Karpas-422 (cell line): ENCODE data around the gene FLYWCH1. TPM values are rescaled to one million over a fixed set of nuclear protein-coding genes. Genes with fewer than 3 reads are reported as not detected.

Source experiments
- DNase-seq: peaks from one replicate; pipeline ENCODE4 v3.0.0-alpha.2; 2015
- H2AFZ ChIP-seq: fragments of 200-600 bp; sonication (generic); 2 replicates; pipeline ENCODE4 v1.6.1; 2014; ENCODE audit warnings: antibody characterized with exemption, low read length, mixed read lengths
- H3K27ac ChIP-seq: fragments of 200-600 bp; sonication (generic); 2 replicates; pipeline ENCODE4 v1.5.1; 2014; ENCODE audit warnings: mild to moderate bottlenecking, low read length, moderate library complexity
- H3K27me3 ChIP-seq: fragments of 200-600 bp; sonication (generic); 2 replicates; pipeline ENCODE4 v1.6.1; 2014; ENCODE audit warnings: low read length, mixed read lengths
- H3K36me3 ChIP-seq: fragments of 200-600 bp; sonication (generic); 2 replicates; pipeline ENCODE4 v1.6.1; 2014; ENCODE audit warnings: low read length, mixed read lengths; ENCODE audit not compliant: insufficient read depth
- H3K4me1 ChIP-seq: fragments of 200-600 bp; sonication (generic); 2 replicates; pipeline ENCODE4 v1.6.1; 2014; ENCODE audit warnings: mild to moderate bottlenecking, low read length, mixed read lengths
- H3K4me2 ChIP-seq: fragments of 200-600 bp; sonication (generic); 2 replicates; pipeline ENCODE4 v1.6.1; 2014; ENCODE audit warnings: low read length, low read depth, mild to moderate bottlenecking; ENCODE audit not compliant: poor library complexity, severe bottlenecking
- H3K4me3 ChIP-seq: fragments of 200-600 bp; sonication (generic); 2 replicates; pipeline ENCODE4 v1.5.1; 2014; ENCODE audit warnings: mild to moderate bottlenecking, antibody characterized with exemption, low read length, mixed read lengths
- H3K79me2 ChIP-seq: fragments of 200-600 bp; sonication (generic); 2 replicates; pipeline ENCODE4 v1.6.1; 2014; ENCODE audit warnings: mild to moderate bottlenecking, low read length, mixed read lengths
- H3K9ac ChIP-seq: fragments of 200-600 bp; sonication (generic); 2 replicates; pipeline ENCODE4 v1.6.0; 2014; ENCODE audit warnings: low read length
- H3K9me2 ChIP-seq: fragments of 200-600 bp; sonication (generic), shearing (Covaris generic); replicated peaks from 2 replicates; pipeline ENCODE4 v1.6.0; 2014; ENCODE audit warnings: mild to moderate bottlenecking, low read length, moderate library complexity; ENCODE audit not compliant: insufficient read depth
- H3K9me3 ChIP-seq: fragments of 300-700, 200-600 bp; sonication (generic); 2 replicates; pipeline ENCODE4 v1.6.1; 2014; ENCODE audit warnings: low read length, mixed read lengths
- H4K20me1 ChIP-seq: fragments of 200-600 bp; sonication (generic); 2 replicates; pipeline ENCODE4 v1.6.1; 2014; ENCODE audit warnings: mild to moderate bottlenecking, antibody characterized with exemption, low read length, low read depth; ENCODE audit not compliant: insufficient read depth
- total RNA-seq: library from RNA; depleted of rRNA; stranded (reverse); fragments of >200 nt; shearing (Covaris generic); gene quantifications from 2 replicates; pipeline ENCODE4 v1.2.3, GENCODE V29; 2014; ENCODE audit warnings: low replicate concordance

FLYWCH1 gene
- total RNA-seq, 1 experiment from 2014 or later: 11.0 TPM

GRCh38 chr16:2973605-2974318 is 62.0 kb downstream of the FLYWCH1 start:
- Histone ChIP-seq H3K4me2 (no peak overlapping the region), H2AFZ (no peak overlapping the region), H4K20me1 (peaks cover 16% of the 10 kb centered on the region), H3K4me3 (no peak overlapping the region), H3K36me3 (peaks cover 16% of the 10 kb centered on the region; the same call in 1 of the 2 replicates), H3K27me3 (no peaks in the 10 kb centered on the region), H3K27ac (no peak overlapping the region), H3K9me2 (no peaks in the 10 kb centered on the region), H3K9me3 (no peaks in the 10 kb centered on the region), H3K9ac (no peak overlapping the region), H3K4me1 (peaks cover 55% of the 10 kb centered on the region), H3K79me2 (peaks cover 34% of the 10 kb centered on the region)
- DNase-seq: no peak

GRCh38 chr16:2974319-2975056 is 62.8 kb downstream of the FLYWCH1 start:
- no peak overlapping the region for H3K9ac ChIP-seq
- H3K27me3 ChIP-seq: no peaks in the 10 kb centered on the region
- H2AFZ ChIP-seq: no peak overlapping the region
- H3K9me2 ChIP-seq: no peaks in the 10 kb centered on the region
- H4K20me1 ChIP-seq: peaks cover 16% of the 10 kb centered on the region
- no peaks in the 10 kb centered on the region for H3K9me3 ChIP-seq
- DNase-seq: no peak
- no peak overlapping the region for H3K4me3 ChIP-seq
- no peak overlapping the region for H3K27ac ChIP-seq
- H3K4me2 ChIP-seq: no peak overlapping the region
- peaks cover 16% of the 10 kb centered on the region; the same call in 1 of the 2 replicates for H3K36me3 ChIP-seq
- peaks cover 61% of the 10 kb centered on the region for H3K4me1 ChIP-seq
- H3K79me2 ChIP-seq: peaks cover 41% of the 10 kb centered on the region

- no peaks in the 10 kb centered on the region for H3K9me2 ChIP-seq
- H3K9ac ChIP-seq: no peak overlapping the region
- no peak overlapping the region for H2AFZ ChIP-seq
Observed at GRCh38 chr16:2975161-2975795, 63.5 kb downstream of the FLYWCH1 start.

GRCh38 chr16:2976201-2976600 is 64.5 kb downstream of the FLYWCH1 start:
- H3K9ac ChIP-seq: no peak overlapping the region
- H3K4me2 ChIP-seq: no peak overlapping the region
- no peak overlapping the region for H2AFZ ChIP-seq
- H3K27me3 ChIP-seq: no peaks in the 10 kb centered on the region
- no peak for DNase-seq
- H3K27ac ChIP-seq: no peak overlapping the region
- peaks cover 35% of the 10 kb centered on the region for H3K79me2 ChIP-seq
- no peaks in the 10 kb centered on the region for H3K9me2 ChIP-seq
- peaks cover 16% of the 10 kb centered on the region; the same call in 1 of the 2 replicates for H3K36me3 ChIP-seq
- peaks cover 58% of the 10 kb centered on the region for H3K4me1 ChIP-seq
- H3K9me3 ChIP-seq: no peaks in the 10 kb centered on the region
- H4K20me1 ChIP-seq: peaks cover 6% of the 10 kb centered on the region
- no peak overlapping the region for H3K4me3 ChIP-seq

More at GRCh38 chr16:2975161-2975795, 63.5 kb downstream of the FLYWCH1 start:
- Histone ChIP-seq H3K4me2 (no peak overlapping the region), H3K36me3 (peaks cover 16% of the 10 kb centered on the region; the same call in 1 of the 2 replicates), H3K9me3 (no peaks in the 10 kb centered on the region), H3K4me1 (peaks cover 62% of the 10 kb centered on the region), H3K27ac (no peak overlapping the region), H3K27me3 (no peaks in the 10 kb centered on the region), H4K20me1 (peaks cover 16% of the 10 kb centered on the region), H3K79me2 (peaks cover 44% of the 10 kb centered on the region), H3K4me3 (no peak overlapping the region)
- no peak for DNase-seq

- H3K9ac ChIP-seq: no peak overlapping the region
- H3K4me1 ChIP-seq: peaks cover 56% of the 10 kb centered on the region
- no peak for DNase-seq
- no peaks in the 10 kb centered on the region for H3K27me3 ChIP-seq
- peaks cover 5% of the 10 kb centered on the region; the same call in 1 of the 2 replicates for H4K20me1 ChIP-seq
- H3K9me2 ChIP-seq: no peaks in the 10 kb centered on the region
- H3K9me3 ChIP-seq: no peaks in the 10 kb centered on the region
- peaks cover 33% of the 10 kb centered on the region for H3K79me2 ChIP-seq
- H3K4me3 ChIP-seq: no peak overlapping the region
- H3K36me3 ChIP-seq: peaks cover 16% of the 10 kb centered on the region; the same call in 1 of the 2 replicates
- no peak overlapping the region for H3K27ac ChIP-seq
- H3K4me2 ChIP-seq: no peak overlapping the region
- no peak overlapping the region for H2AFZ ChIP-seq
Observed at GRCh38 chr16:2976673-2977072, 64.9 kb downstream of the FLYWCH1 start.

- Histone ChIP-seq H3K9ac (no peak overlapping the region), H3K9me3 (no peaks in the 10 kb centered on the region), H3K27me3 (no peaks in the 10 kb centered on the region), H3K4me3 (no peak overlapping the region), H2AFZ (no peak overlapping the region), H3K79me2 (peaks cover 29% of the 10 kb centered on the region), H3K27ac (no peak overlapping the region), H4K20me1 (no peaks in the 10 kb centered on the region; the same call in 1 of the 2 replicates), H3K36me3 (peaks cover 11% of the 10 kb centered on the region; the same call in 1 of the 2 replicates), H3K9me2 (no peaks in the 10 kb centered on the region), H3K4me2 (peak overlapping the region; percentile 6), H3K4me1 (peaks cover 51% of the 10 kb centered on the region)
- DNase-seq: no peak
Observed at GRCh38 chr16:2977440-2977839, 65.7 kb downstream of the FLYWCH1 start.

GRCh38 chr16:2979669-2980226 is 68.0 kb downstream of the FLYWCH1 start:
- Histone ChIP-seq H2AFZ (peak overlapping the region; percentile 71; the same call in 1 of the 2 replicates), H3K27me3 (no peaks in the 10 kb centered on the region), H4K20me1 (no peaks in the 10 kb centered on the region), H3K36me3 (peaks cover under 1% of the 10 kb centered on the region; the same call in 1 of the 2 replicates), H3K4me2 (peak overlapping the region; percentile 99), H3K27ac (peak overlapping the region; percentile 62; the same call in 1 of the 2 replicates), H3K4me1 (peaks cover 57% of the 10 kb centered on the region), H3K4me3 (peak overlapping the region; percentile 99), H3K9ac (peak overlapping the region; percentile 81), H3K9me2 (no peaks in the 10 kb centered on the region), H3K79me2 (peaks cover 29% of the 10 kb centered on the region), H3K9me3 (no peaks in the 10 kb centered on the region)
- peak; percentile 77 for DNase-seq
